ENCODE results near the gene PAGR1. TPM values are rescaled to one million over a fixed set of nuclear protein-coding genes. Genes with fewer than 3 reads are reported as not detected.
"Not testable (repeated sequence)": the region's sequence is repeated elsewhere in the genome, so short reads cannot be mapped to it uniquely, and the experiment has no call there.

PAGR1 gene
- total RNA-seq, 1 donor from 2014 or later = 23.6 TPM

- no peaks in the 10 kb centered on the region for H3K27me3 ChIP-seq
- H3K9me3 ChIP-seq = no peaks in the 10 kb centered on the region
- no peak for DNase-seq (ENCODE audit: extremely low spot score in 2 of 2)
- TF ChIP-seq POLR2AphosphoS5 (IDR thresholded peaks at IDR 0.05; ENCODE audit: insufficient read depth in 1 of 2, low read depth in 1 of 2) (no peak), POLR2A (IDR thresholded peaks at IDR 0.05) (no peak), CTCF (IDR thresholded peaks at IDR 0.05) (no peak)
- no peak overlapping the region for H3K4me3 ChIP-seq
- intact Hi-C loops (cut with DNase I) = no loop called here
- H3K4me1 ChIP-seq = peaks cover 25% of the 10 kb centered on the region
- H3K36me3 ChIP-seq = peaks cover 0 to 19% of the 10 kb centered on the region in 2 donors
- H3K27ac ChIP-seq = no peak overlapping the region
These were observed 48.3 kb downstream of the PAGR1 start for GRCh38 chr16:29864205-29864604.

GRCh38 chr16:29868396-29869009 is 52.6 kb downstream of the PAGR1 start:
- intact Hi-C loops (cut with DNase I) = no loop called here

GRCh38 chr16:29869067-29869466 is 53.1 kb downstream of the PAGR1 start:
- intact Hi-C loops (cut with DNase I); DNase-seq (ENCODE audit: extremely low spot score in 2 of 2); H3K4me3 ChIP-seq; H3K36me3 ChIP-seq; H3K27ac ChIP-seq; H3K4me1 ChIP-seq; H3K27me3 ChIP-seq; H3K9me3 ChIP-seq: not testable (repeated sequence)

More at GRCh38 chr16:29868396-29869009, 52.6 kb downstream of the PAGR1 start:
- H3K27me3 ChIP-seq = no peaks in the 10 kb centered on the region
- peaks cover 6% of the 10 kb centered on the region for H3K4me1 ChIP-seq
- H3K27ac ChIP-seq = no peak overlapping the region
- H3K9me3 ChIP-seq = no peaks in the 10 kb centered on the region
- H3K4me3 ChIP-seq = no peak overlapping the region
- TF ChIP-seq POLR2AphosphoS5 (IDR thresholded peaks at IDR 0.05; ENCODE audit: insufficient read depth in 1 of 2, low read depth in 1 of 2) = no peak
- no peak for TF ChIP-seq POLR2A (IDR thresholded peaks at IDR 0.05)
- TF ChIP-seq CTCF (IDR thresholded peaks at IDR 0.05) = no peak
- H3K36me3 ChIP-seq = no peaks in the 10 kb centered on the region
- no peak for DNase-seq (ENCODE audit: extremely low spot score in 2 of 2)

Small RNA genes lying within 50 kb of the gene (small RNA-seq; reads per million reads assigned to genes)
- gene AC009133.6 = not detected
- not detected for gene AC120114.4

Other genes starting within 250 kb of the PAGR1 start
- gene SPN, start 152.9 kb upstream of the PAGR1 start, total RNA-seq = 7.4 TPM
- 13.8 TPM for gene QPRT, start 137.0 kb upstream of the PAGR1 start, total RNA-seq
- gene C16orf54, start 70.2 kb upstream of the PAGR1 start, total RNA-seq = 3.2 TPM
- not detected for gene ZG16, start 37.9 kb upstream of the PAGR1 start, total RNA-seq
- gene KIF22, start 25.4 kb upstream of the PAGR1 start, total RNA-seq = 18.9 TPM
- 87.7 TPM for gene MAZ, start 9.6 kb upstream of the PAGR1 start, total RNA-seq
- 20.4 TPM for gene PRRT2, start 4.0 kb upstream of the PAGR1 start, total RNA-seq
- 111 TPM for gene MVP, start 4.3 kb downstream of the PAGR1 start, total RNA-seq
- 89.4 TPM for gene CDIPT, start 47.1 kb downstream of the PAGR1 start, total RNA-seq
- 15.7 TPM for gene SEZ6L2, start 83.4 kb downstream of the PAGR1 start, total RNA-seq
- gene ASPHD1, start 84.3 kb downstream of the PAGR1 start, total RNA-seq = not detected
- gene KCTD13, start 110.1 kb downstream of the PAGR1 start, total RNA-seq = 20.4 TPM
- gene TMEM219, start 145.9 kb downstream of the PAGR1 start, total RNA-seq = 85.7 TPM
- gene TAOK2, start 157.7 kb downstream of the PAGR1 start, total RNA-seq = 33.1 TPM
- gene HIRIP3, start 179.5 kb downstream of the PAGR1 start, total RNA-seq = 7.1 TPM
- gene INO80E, start 180.1 kb downstream of the PAGR1 start, total RNA-seq = 32.7 TPM
- gene DOC2A, start 194.9 kb downstream of the PAGR1 start, total RNA-seq = 2.2 TPM
- gene C16orf92, start 207.0 kb downstream of the PAGR1 start, total RNA-seq = not detected
- 0.98 TPM for gene TLCD3B, start 215.1 kb downstream of the PAGR1 start, total RNA-seq
- gene ALDOA, start 249.6 kb downstream of the PAGR1 start, total RNA-seq = 810 TPM

Data from vagina (tissue), 2 donors.